Suprapubic skin (tissue), 4 donors: ENCODE data around the gene TCERG1L.

Experiments
- EP300 ChIP-seq: sonication (generic); formaldehyde crosslinking; IDR thresholded peaks from one replicate; pipeline ENCODE4 v1.6.1; 2017; ENCODE audit warnings: antibody characterized with exemption
- POLR2A ChIP-seq, 2 donors: fragments of 450-650 bp; IDR thresholded peaks; one replicate each; pipeline ENCODE4 v1.6.1; 2017; ENCODE audit warnings: antibody characterized with exemption in 2 of 2, mild to moderate bottlenecking in 2 of 2, moderate library complexity in 2 of 2
- POLR2AphosphoS5 ChIP-seq, 3 donors: sonication (generic); formaldehyde crosslinking; IDR thresholded peaks; one replicate each; pipeline ENCODE4 v1.6.1; 2017; ENCODE audit warnings: antibody characterized with exemption in 3 of 3
- TF ChIP-seq, protein P1 (sequence below), 2 donors: fragments of 200-600 bp in 1 of 2; fragments of 450-650 bp in 1 of 2; sonication (generic) in 1 of 2; IDR thresholded peaks; one replicate each; pipeline ENCODE4 v1.5.1; 2016 to 2019; ENCODE audit warnings: antibody characterized with exemption in 2 of 2, mild to moderate bottlenecking in 1 of 2, moderate library complexity in 1 of 2

DNA sequence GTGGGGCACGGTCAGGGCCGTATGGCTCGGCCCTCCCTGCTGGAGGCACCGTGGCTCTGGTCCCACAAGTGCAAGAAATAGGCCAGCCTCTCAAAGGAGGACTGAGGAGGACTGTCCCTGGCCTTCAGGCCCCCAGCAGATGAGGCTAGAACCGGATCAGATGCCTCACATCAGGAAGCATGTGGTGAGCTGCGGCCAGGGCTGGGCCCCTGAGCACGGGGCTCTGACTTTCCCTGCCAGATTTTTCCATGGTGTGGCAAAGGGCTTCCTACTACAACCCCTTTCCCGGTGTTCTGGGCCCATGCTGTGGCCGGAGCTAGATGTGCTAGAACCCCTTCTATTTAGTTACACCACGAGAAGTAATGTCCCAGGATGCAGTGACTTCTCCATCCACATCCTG lies 100.4 kb downstream of the TCERG1L start:
- TF ChIP-seq, protein P1, sequence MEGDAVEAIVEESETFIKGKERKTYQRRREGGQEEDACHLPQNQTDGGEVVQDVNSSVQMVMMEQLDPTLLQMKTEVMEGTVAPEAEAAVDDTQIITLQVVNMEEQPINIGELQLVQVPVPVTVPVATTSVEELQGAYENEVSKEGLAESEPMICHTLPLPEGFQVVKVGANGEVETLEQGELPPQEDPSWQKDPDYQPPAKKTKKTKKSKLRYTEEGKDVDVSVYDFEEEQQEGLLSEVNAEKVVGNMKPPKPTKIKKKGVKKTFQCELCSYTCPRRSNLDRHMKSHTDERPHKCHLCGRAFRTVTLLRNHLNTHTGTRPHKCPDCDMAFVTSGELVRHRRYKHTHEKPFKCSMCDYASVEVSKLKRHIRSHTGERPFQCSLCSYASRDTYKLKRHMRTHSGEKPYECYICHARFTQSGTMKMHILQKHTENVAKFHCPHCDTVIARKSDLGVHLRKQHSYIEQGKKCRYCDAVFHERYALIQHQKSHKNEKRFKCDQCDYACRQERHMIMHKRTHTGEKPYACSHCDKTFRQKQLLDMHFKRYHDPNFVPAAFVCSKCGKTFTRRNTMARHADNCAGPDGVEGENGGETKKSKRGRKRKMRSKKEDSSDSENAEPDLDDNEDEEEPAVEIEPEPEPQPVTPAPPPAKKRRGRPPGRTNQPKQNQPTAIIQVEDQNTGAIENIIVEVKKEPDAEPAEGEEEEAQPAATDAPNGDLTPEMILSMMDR (IDR thresholded peaks at IDR 0.05), result no peak
- TF ChIP-seq POLR2A (IDR thresholded peaks at IDR 0.05) (no peak), EP300 (no peak), POLR2AphosphoS5 (IDR thresholded peaks at IDR 0.05) (no peak)
